T-helper 1 cell treated with Interleukin-12 subunit alpha and Interleukin-12 subunit beta and Interleukin-4 antibody, amounts not matched to agents 30 μg/mL and 1 μg/mL, for 36 hours (primary cell): ENCODE data around the gene LACRT.
"Not testable (repeated sequence)": the region's sequence is repeated elsewhere in the genome, so short reads cannot be mapped to it uniquely, and the experiment has no call there.

Experiments used
- H3K27ac Mint-ChIP-seq: one replicate; pipeline ENCODE4 v1.8.0; 2021; ENCODE audit warnings: mild to moderate bottlenecking, mixed read lengths
- H3K27me3 Mint-ChIP-seq: one replicate; pipeline ENCODE4 v1.8.0; 2021; ENCODE audit warnings: low read depth, mixed read lengths
- H3K36me3 Mint-ChIP-seq: one replicate; pipeline ENCODE4 v1.8.0; 2021; ENCODE audit warnings: low read depth, mixed read lengths
- H3K4me1 Mint-ChIP-seq: one replicate; pipeline ENCODE4 v1.8.0; 2021; ENCODE audit warnings: low read depth, mixed read lengths
- H3K4me3 Mint-ChIP-seq: one replicate; pipeline ENCODE4 v1.8.0; 2021; ENCODE audit warnings: mild to moderate bottlenecking, moderate library complexity, mixed read lengths
- H3K9me3 Mint-ChIP-seq: one replicate; pipeline ENCODE4 v1.8.0; 2021; ENCODE audit warnings: mixed read lengths

Gene LACRT, protein sequence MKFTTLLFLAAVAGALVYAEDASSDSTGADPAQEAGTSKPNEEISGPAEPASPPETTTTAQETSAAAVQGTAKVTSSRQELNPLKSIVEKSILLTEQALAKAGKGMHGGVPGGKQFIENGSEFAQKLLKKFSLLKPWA

DNA sequence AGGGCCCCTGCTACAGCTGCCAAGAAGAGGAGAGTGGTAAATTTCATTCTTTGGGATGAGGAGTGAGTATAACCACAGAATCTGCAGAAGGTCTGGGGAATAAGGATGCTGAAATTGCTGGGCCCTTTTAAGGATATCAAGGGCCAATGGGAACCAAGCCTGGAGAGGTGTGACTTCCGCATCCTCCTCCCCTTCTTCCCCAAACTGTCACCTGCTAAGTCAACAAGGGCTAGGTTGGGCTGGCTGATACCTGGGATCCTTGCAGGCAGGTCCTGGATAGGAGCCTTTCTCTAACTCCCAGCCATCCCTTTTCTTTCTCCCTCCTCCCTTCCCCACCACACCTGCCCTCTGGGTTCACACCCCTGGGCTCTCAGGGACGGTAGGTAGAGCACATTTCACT, at the start of gene LACRT:
TSS of gene LACRT (minus strand) at position 101 of the 400 bp plus-strand sequence. CDS start at position 47, 54 bp downstream.
- Mint-ChIP-seq H3K27ac (no peak within 1 kb of the TSS), H3K4me1 (no peaks in the 10 kb centered on the region), H3K27me3 (peaks cover 6% of the 10 kb centered on the region), H3K4me3 (no peak within 1 kb of the TSS), H3K9me3 (no peaks in the 10 kb centered on the region), H3K36me3 (no peaks in the 10 kb centered on the region)

DNA sequence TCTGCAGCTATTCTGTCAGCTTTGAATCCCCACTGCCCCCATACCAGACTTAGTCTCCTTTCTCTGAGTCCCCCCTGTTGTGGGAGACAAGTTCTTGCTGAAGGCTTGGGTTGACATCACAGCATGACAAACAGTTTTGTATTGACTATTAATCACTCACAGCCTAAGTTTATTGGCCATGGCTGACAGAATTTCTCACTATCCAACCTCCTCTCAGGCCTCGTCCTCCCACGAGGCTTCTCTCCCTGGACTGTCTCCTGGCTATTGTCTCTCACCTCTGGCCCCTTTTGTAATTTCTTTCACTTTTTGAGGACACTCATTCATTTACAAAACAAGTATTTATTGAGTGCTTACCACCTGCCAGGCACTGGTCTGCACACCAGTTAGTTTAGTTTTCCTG, 48.7 kb upstream of the LACRT start:
- Mint-ChIP-seq H3K27me3 (peaks cover 54% of the 10 kb centered on the region), H3K9me3 (no peaks in the 10 kb centered on the region), H3K27ac (no peak overlapping the region), H3K4me3 (no peak overlapping the region), H3K36me3 (no peaks in the 10 kb centered on the region), H3K4me1 (no peaks in the 10 kb centered on the region)

DNA sequence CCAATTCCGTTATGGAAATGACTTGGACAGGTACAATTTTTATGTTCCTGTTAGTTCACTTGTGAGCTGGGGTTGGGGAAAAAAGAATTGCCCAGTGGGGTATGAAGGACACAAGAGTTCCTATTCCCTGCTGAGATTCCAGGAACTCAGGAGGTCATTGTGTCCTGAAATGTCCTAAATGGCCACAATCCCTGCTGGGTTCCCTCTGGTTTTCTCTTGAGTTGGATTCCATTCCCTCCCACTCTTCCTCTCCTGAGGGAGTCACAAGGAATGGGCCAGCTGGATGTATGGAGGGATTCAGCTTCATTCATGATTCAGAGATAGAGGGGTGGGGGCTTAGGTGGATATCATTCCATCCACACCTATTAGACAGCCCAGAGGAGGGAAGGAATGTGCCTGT, 48.0 kb upstream of the LACRT start:
- Mint-ChIP-seq H3K27me3 (peaks cover 55% of the 10 kb centered on the region), H3K4me3 (no peak overlapping the region), H3K9me3 (no peaks in the 10 kb centered on the region)

DNA sequence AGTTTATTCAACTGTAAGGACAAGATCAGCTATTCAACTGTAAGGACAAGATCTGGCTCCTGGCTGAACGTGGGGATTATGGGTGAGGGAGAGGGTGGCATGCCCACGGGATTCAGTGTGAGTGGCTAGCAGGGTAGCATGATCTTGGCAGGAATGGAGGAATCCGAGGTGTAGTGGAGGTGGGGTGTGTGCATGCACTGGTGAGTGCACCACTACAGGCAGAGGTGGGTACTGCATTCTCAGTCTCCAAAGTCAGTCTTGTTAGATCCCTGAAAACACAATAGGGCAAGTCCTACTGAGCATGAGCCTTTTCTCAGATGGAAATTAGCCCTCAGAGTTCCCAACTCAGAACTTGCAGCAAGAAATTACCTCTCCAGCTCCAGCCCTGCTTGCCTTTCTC, 45.7 kb upstream of the LACRT start:
- no peaks in the 10 kb centered on the region for H3K9me3 Mint-ChIP-seq
- no peaks in the 10 kb centered on the region for H3K36me3 Mint-ChIP-seq
- H3K27me3 Mint-ChIP-seq = peaks cover 44% of the 10 kb centered on the region
- H3K27ac Mint-ChIP-seq = no peak overlapping the region
- H3K4me1 Mint-ChIP-seq = no peaks in the 10 kb centered on the region
- H3K4me3 Mint-ChIP-seq = no peak overlapping the region

More for the DNA sequence above, 48.0 kb upstream of the LACRT start:
- Mint-ChIP-seq H3K36me3 (no peaks in the 10 kb centered on the region), H3K4me1 (no peaks in the 10 kb centered on the region), H3K27ac (no peak overlapping the region)

DNA sequence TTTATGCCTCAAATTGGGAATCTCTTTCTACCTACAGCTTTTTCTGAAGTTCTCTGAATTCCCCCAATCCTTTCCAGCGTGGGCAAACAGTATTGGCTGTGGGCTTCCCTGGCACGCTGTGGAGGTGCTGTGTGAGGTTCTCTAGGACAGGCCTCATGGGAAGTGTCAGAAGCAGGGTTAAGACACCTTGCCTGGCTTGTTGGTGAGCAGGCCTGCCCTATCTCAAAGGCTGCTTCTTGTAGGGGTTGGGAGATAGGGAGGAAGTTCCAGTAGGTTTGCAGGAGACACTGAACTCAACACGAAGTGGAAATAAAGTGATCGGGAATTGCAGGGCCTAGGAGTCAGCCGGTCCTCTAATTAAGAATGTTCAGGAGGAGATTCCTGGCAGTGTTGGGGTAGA, 43.4 kb upstream of the LACRT start:
- Mint-ChIP-seq H3K36me3 (no peaks in the 10 kb centered on the region), H3K27ac (no peak overlapping the region), H3K27me3 (peaks cover 30% of the 10 kb centered on the region), H3K4me3 (no peak overlapping the region), H3K9me3 (no peaks in the 10 kb centered on the region), H3K4me1 (no peaks in the 10 kb centered on the region)

DNA sequence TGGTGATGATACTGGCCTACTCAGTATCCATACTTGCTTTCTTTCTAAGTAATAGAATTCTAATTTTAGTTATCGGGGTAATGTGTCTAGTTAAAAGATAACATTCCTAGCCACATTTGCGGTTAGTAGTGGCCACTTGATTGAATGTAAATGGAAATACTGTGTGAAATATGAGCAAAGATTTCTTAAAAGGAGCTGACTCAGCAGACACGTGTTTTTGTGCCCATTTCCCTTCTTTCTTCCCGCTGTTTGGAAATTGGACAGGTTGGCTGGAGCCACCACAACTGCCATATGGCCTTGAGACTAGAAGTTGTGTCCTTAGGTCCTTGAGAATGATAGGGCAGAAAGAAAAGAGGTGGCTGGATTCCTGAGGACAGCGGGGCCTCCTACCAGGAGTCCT, 33.2 kb upstream of the LACRT start:
- H3K9me3 Mint-ChIP-seq = no peaks in the 10 kb centered on the region
- peaks cover 28% of the 10 kb centered on the region for H3K27me3 Mint-ChIP-seq
- no peak overlapping the region for H3K27ac Mint-ChIP-seq
- H3K4me3 Mint-ChIP-seq = no peak overlapping the region
- no peaks in the 10 kb centered on the region for H3K36me3 Mint-ChIP-seq
- no peaks in the 10 kb centered on the region for H3K4me1 Mint-ChIP-seq

DNA sequence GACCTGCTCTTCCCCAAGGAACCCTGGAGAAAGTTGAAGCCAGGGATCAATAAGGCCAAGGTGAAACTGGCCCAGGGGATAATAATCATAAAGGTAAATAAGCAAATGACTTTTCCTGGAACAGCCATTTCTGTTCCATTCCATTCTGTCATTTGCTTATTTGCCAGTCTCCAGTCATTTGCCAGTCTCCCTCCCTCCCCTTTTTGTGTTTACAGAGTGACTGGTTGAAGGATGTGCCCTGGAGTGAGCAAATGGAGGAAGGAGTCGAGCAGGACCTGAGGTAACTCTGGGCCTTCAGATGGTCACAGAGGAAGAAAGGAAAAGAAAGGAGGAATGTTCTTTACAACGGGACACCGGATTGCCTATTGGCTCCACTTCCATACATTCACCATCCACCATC, 31.3 kb upstream of the LACRT start:
- H3K4me1 Mint-ChIP-seq = no peaks in the 10 kb centered on the region
- no peak overlapping the region for H3K4me3 Mint-ChIP-seq
- no peaks in the 10 kb centered on the region for H3K36me3 Mint-ChIP-seq
- H3K9me3 Mint-ChIP-seq = no peaks in the 10 kb centered on the region
- no peak overlapping the region for H3K27ac Mint-ChIP-seq
- H3K27me3 Mint-ChIP-seq = peaks cover 17% of the 10 kb centered on the region

DNA sequence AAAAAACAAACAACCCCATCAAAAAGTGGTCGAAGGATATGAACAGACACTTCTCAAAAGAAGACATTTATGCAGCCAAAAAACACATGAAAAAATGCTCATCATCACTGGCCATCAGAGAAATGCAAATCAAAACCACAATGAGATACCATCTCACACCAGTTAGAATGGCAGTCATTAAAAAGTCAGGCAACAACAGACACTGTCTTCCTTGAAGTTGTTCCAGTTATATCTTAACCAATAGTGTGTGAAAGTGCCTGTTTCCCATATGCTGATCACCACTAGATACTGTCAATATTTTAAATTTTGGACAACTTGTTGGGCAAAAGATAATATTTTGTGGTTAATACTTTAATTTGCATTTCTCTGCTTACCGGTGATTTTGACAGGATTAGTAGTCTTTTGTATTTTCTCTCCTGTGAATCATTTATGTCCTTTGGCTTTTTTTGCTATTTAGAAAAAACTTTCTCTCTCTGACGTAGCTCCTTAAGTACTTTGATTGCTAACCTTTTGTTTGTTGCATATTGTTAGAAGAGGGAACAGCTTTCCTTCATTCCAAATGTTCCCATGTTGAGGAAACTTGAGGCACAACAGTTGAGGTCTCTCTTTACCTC, 30.4 kb upstream of the LACRT start:
- not testable (repeated sequence) for H3K4me1 Mint-ChIP-seq, H3K27ac Mint-ChIP-seq, H3K36me3 Mint-ChIP-seq, H3K9me3 Mint-ChIP-seq, H3K4me3 Mint-ChIP-seq
- peaks cover 12% of the 10 kb centered on the region for H3K27me3 Mint-ChIP-seq

DNA sequence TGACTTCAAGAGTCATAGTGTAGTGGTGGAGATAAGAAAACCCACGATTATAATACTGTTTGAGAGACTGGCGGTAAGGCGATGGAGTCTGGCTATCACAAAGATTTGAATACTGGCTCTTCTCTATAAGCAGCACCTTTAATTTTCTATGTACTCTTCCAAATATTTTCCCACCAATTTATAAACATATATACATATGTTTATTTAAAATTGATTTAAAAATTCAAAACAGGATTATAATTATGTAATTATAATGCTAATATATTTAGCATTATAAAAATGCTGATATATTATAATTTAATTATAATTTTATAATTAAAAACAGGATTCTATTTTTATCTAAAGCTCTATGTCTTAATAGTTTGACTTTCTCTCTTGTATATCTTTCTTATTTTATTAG, 28.9 kb upstream of the LACRT start:
- H3K36me3 Mint-ChIP-seq = no peaks in the 10 kb centered on the region
- no peaks in the 10 kb centered on the region for H3K9me3 Mint-ChIP-seq
- no peak overlapping the region for H3K4me3 Mint-ChIP-seq
- peaks cover 13% of the 10 kb centered on the region for H3K27me3 Mint-ChIP-seq
- H3K4me1 Mint-ChIP-seq = peaks cover under 1% of the 10 kb centered on the region
- H3K27ac Mint-ChIP-seq = no peak overlapping the region

DNA sequence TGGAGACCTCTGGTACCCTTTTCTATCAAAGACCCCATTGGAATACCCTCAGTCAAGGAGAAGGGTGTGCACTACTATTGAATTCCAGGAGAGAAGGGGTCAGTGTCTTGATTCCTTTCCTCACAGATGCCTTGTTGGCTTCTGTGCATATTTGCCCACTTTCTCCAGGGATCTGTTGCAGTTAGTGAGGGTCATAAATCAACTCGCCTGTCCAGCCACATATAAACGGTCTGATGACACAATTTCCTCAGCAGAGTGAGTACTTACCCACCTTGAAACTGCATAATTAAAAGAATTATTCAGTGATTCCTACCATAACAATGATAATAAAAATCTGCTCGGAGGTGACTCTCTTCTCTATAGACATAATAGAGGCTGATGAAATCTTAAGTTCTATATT, 27.3 kb upstream of the LACRT start:
- Mint-ChIP-seq H3K4me1 (peaks cover 1% of the 10 kb centered on the region), H3K27ac (no peak overlapping the region), H3K27me3 (peaks cover 14% of the 10 kb centered on the region), H3K36me3 (no peaks in the 10 kb centered on the region), H3K9me3 (no peaks in the 10 kb centered on the region), H3K4me3 (no peak overlapping the region)

DNA sequence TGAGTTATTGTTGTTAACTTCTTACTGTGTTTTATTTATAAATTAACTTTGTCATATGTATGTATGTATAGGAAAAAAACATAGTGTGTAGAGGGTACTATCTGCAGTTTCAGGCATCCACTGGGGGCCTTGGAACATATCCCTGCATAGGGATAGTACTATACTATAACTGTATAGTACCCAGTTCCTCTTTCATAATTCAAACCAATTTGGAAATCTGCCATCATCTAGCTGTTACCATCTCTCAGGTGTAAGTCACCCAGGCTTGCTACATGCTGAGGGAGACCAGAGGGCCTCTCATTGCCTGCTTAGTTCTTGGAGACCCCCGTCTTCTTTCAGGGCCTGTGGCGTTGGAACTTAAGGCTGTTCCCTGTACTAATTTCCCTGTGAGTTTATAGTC, 26.4 kb upstream of the LACRT start:
- Mint-ChIP-seq H3K27me3 (peaks cover 11% of the 10 kb centered on the region), H3K36me3 (no peaks in the 10 kb centered on the region), H3K4me1 (peaks cover 1% of the 10 kb centered on the region), H3K9me3 (no peaks in the 10 kb centered on the region), H3K4me3 (no peak overlapping the region), H3K27ac (no peak overlapping the region)

DNA sequence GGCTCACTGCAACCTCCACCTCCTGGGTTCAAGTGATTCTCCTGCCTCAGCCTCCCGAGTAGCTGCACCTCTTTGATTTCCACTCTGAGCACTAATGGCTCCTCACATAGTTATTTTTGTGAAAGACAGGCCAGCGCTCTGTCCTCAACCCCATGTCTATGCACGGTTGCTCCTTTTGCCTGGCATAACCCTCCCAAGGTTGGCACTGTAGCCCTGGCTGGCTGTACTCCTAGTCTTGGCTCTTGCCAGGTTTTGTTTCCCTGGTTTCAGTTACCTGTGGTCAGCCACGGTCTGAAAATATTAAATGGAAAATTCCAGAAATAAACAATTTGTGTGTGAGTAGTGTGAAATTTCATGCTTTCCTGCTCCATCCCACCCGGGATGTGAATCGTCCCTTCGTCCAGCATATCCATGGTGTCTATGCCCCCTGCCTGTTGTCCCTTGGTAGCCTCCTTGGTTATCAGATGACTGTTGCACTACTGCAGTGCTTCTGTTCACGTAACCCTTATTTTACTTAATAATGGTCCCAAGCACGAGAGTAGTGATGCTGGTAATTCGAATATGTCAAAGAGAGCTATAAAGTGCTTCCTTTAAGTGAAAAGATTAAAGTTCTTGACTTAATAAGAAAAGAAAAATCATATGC, 25.7 kb upstream of the LACRT start:
- H3K4me1 Mint-ChIP-seq = peaks cover 1% of the 10 kb centered on the region
- H3K9me3 Mint-ChIP-seq = no peaks in the 10 kb centered on the region
- no peak overlapping the region for H3K27ac Mint-ChIP-seq

DNA sequence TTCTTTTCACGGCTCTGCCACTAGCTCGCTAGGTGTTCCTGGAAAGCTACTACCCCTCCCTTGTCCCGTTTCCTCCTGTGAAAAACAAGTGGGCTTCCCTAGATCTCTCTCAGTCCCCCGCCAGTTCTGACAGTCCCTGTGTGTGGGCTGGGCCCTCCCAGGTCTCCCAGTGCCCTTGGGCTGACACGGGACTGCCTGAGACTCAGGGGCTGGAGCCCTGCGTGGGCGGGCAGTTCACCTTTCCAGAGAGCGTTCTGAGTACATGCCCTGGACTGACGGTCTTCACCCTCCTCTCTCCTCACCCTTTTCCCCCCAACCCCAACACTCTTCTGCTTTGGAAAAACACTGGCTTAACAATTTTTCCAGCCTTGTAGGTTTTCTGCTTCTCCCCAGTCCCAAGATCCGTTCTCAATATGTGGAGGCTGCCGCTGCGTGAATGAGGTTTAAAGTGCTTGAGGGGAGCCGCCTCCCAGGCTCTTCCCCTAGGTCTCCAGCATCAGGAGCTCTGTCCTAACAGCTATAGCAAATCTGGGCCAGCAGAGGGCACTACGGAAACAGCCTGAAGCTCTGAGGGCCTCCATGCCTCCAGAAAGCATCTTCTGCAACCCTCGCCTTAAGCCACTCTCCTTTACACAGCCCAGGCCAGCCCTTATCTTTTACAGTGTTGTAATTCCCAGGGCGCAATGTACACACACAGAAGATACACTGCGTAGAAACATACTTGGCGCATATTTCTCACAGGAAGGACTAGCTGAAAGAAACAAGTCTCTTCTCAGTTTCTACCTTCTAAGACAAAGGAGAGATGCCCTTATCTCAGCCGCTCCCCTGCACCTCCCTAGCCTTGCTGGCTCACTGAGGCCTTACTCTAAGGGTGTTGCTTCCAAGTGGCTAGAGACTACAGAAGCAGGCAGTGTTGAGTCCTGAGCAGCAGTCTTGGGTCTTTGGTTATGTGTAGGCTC, 23.9 kb upstream of the LACRT start:
- Mint-ChIP-seq H3K4me3 (no peak overlapping the region), H3K36me3 (no peaks in the 10 kb centered on the region), H3K4me1 (peaks cover 1% of the 10 kb centered on the region), H3K9me3 (no peaks in the 10 kb centered on the region), H3K27me3 (peaks cover 10% of the 10 kb centered on the region), H3K27ac (no peak overlapping the region)

More for the DNA sequence above, 25.7 kb upstream of the LACRT start:
- Mint-ChIP-seq H3K36me3 (no peaks in the 10 kb centered on the region), H3K4me3 (no peak overlapping the region), H3K27me3 (peaks cover 10% of the 10 kb centered on the region)

DNA sequence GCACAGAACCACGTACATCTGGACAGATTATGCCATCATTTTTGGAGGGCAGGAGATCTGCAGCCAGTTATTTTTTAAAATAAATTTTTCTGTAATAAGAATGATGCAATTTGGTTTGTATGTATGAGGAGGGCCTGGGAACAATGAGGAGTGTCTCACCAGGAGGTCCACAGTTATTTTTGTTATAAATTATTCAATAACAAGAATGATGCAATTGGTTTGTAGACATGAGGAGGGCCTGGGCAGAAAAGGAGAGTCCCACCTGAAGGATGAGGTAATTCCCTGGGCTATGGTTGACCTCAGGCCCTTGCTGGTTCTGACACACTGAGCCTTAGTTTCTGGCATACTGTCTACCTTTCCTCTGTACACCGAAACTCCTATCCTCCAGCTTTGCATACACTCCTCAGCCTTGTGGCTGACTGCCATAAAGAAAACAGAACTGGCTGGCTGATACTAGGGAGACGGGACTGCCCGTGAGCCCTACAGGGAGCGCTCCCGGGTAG, 22.5 kb upstream of the LACRT start:
- Mint-ChIP-seq H3K36me3 (no peaks in the 10 kb centered on the region), H3K27ac (no peak overlapping the region), H3K27me3 (peaks cover 18% of the 10 kb centered on the region), H3K9me3 (no peaks in the 10 kb centered on the region), H3K4me1 (peaks cover 1% of the 10 kb centered on the region), H3K4me3 (no peak overlapping the region)
